ENCODE measurements around the gene GALM. TPM values are rescaled to one million over a fixed set of nuclear protein-coding genes. Genes with fewer than 3 reads are reported as not detected.

GALM gene
- polyA plus RNA-seq, 3 donors, result 3.0 to 3.6 (median 3.1) TPM

DNA sequence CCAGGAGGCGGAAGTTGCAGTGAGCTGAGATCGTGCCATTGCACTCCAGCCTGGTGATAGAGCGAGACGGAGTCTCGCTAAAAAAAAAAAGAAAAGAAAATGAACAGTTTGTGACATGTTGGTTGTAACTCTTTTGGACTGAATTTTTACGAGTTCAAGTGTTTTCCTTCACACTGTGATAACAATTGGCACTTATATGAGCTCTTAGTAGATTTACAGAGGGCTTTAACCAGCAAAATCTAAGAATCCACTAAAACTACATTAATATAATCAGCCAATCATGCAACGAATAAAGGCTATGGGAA, 110.0 kb downstream of the GALM start:
- intact Hi-C loops (cut with micrococcal nuclease), result loop anchor here in 1 of 2 donors (5.0 kb wide), 1 partner anchor 101 kb away; the partner anchor contains the start of genes DHX57 and MORN2

DNA sequence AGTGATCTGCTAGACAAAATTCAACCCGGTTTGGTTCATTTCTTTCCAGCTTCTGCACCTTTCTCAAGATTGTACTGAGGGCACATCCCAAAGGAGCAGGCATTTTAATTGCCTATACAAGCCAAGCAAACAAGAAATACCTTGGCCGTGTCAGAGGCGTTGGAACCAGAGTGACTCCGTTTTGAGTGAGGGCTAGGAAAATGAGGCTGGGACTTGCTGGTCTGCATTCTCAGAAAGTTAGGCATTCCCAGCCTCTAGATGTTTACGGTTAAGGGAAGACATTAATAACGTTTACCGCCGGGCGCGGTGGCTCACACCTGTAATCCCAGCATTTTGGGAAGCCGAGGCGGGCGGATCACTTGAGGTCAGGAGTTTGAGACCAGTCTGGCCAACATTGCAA, 110.6 kb downstream of the GALM start:
- peaks cover 0 to 5% (median 0%) of the 10 kb centered on the region in 7 donors for H3K9me3 Mint-ChIP-seq
- TF ChIP-seq CTCF (IDR thresholded peaks at IDR 0.05), result no peak
- Histone ChIP-seq H3K4me3 (replicated peaks in 1 of 3; ENCODE audit: low read depth in 2 of 3, low read length in 3 of 3) (no peak overlapping the region), H3K27ac (ENCODE audit: low read depth in 1 of 2, low read length in 2 of 2) (no peak overlapping the region), H3K36me3 (replicated peaks in 1 of 2; ENCODE audit: control insufficient read depth in 1 of 2, insufficient read depth in 2 of 2, low read length in 2 of 2) (peaks cover 2 to 13% of the 10 kb centered on the region in 2 donors), H3K79me2 (ENCODE audit: insufficient read depth, low read length) (peaks cover 13% of the 10 kb centered on the region), H3K9me3 (replicated peaks in 1 of 2; ENCODE audit: control insufficient read depth in 1 of 2, insufficient read depth in 1 of 2, low read length in 2 of 2) (no peaks in the 10 kb centered on the region), H3K4me1 (ENCODE audit: control insufficient read depth in 1 of 2, insufficient read depth in 2 of 2, low read length in 2 of 2) (peaks cover 12 to 13% of the 10 kb centered on the region in 2 donors), H3K9ac (ENCODE audit: insufficient read depth, low read length, poor library complexity, severe bottlenecking) (no peak overlapping the region), H2AFZ (ENCODE audit: insufficient read depth, low read depth, low read length, poor library complexity, severe bottlenecking) (no peak overlapping the region), H3K27me3 (ENCODE audit: control insufficient read depth in 2 of 2, insufficient read depth in 2 of 2, low read length in 2 of 2) (peaks cover 0 to 9% of the 10 kb centered on the region in 2 donors), H3K4me2 (replicated peaks; ENCODE audit: extremely low read depth, low read length, poor library complexity, severe bottlenecking) (no peak overlapping the region), H4K20me1 (ENCODE audit: insufficient read depth, low read length) (no peaks in the 10 kb centered on the region)
- H3K27ac Mint-ChIP-seq, result no peak overlapping the region
- 93% methylated on average over 5 of the region's 13 CpGs for WGBS (ENCODE audit: insufficient coverage)
- no peak for DNase-seq
- H3K4me1 Mint-ChIP-seq, result peaks cover 11% of the 10 kb centered on the region
- no peak overlapping the region for H3K4me3 Mint-ChIP-seq
- intact Hi-C loops (cut with micrococcal nuclease), result loop anchor here in 1 of 2 donors (5.0 kb wide), 1 partner anchor 101 kb away; the partner anchor contains the start of genes DHX57 and MORN2
- H3K36me3 Mint-ChIP-seq, result peaks cover 3 to 11% of the 10 kb centered on the region in 2 donors
- peaks cover 14 to 18% (median 16%) of the 10 kb centered on the region in 3 donors for H3K27me3 Mint-ChIP-seq (ENCODE audit: low read depth in 3 of 3)

More for the DNA sequence above, 110.0 kb downstream of the GALM start:
- Histone ChIP-seq H3K27ac (ENCODE audit: low read depth in 1 of 2, low read length in 2 of 2) (no peak overlapping the region), H4K20me1 (ENCODE audit: insufficient read depth, low read length) (no peaks in the 10 kb centered on the region), H3K9me3 (replicated peaks in 1 of 2; ENCODE audit: control insufficient read depth in 1 of 2, insufficient read depth in 1 of 2, low read length in 2 of 2) (no peaks in the 10 kb centered on the region), H3K36me3 (replicated peaks in 1 of 2; ENCODE audit: control insufficient read depth in 1 of 2, insufficient read depth in 2 of 2, low read length in 2 of 2) (peaks cover 0 to 7% of the 10 kb centered on the region in 2 donors), H3K4me2 (replicated peaks; ENCODE audit: extremely low read depth, low read length, poor library complexity, severe bottlenecking) (no peak overlapping the region), H3K9ac (ENCODE audit: insufficient read depth, low read length, poor library complexity, severe bottlenecking) (no peak overlapping the region), H3K27me3 (ENCODE audit: control insufficient read depth in 2 of 2, insufficient read depth in 2 of 2, low read length in 2 of 2) (peaks cover 0 to 9% of the 10 kb centered on the region in 2 donors), H3K4me3 (replicated peaks in 1 of 3; ENCODE audit: low read depth in 2 of 3, low read length in 3 of 3) (no peak overlapping the region), H3K4me1 (ENCODE audit: control insufficient read depth in 1 of 2, insufficient read depth in 2 of 2, low read length in 2 of 2) (peaks cover 12 to 13% of the 10 kb centered on the region in 2 donors), H3K79me2 (ENCODE audit: insufficient read depth, low read length) (peaks cover 13% of the 10 kb centered on the region), H2AFZ (ENCODE audit: insufficient read depth, low read depth, low read length, poor library complexity, severe bottlenecking) (no peak overlapping the region)
- no peak overlapping the region for H3K27ac Mint-ChIP-seq
- H3K36me3 Mint-ChIP-seq, result peaks cover 0 to 6% of the 10 kb centered on the region in 2 donors
- H3K4me3 Mint-ChIP-seq, result no peak overlapping the region
- peaks cover 14 to 18% (median 16%) of the 10 kb centered on the region in 3 donors for H3K27me3 Mint-ChIP-seq (ENCODE audit: low read depth in 3 of 3)
- 100% methylated on average over 1 of the region's 7 CpGs for WGBS (ENCODE audit: insufficient coverage)
- peaks cover 11% of the 10 kb centered on the region for H3K4me1 Mint-ChIP-seq
- H3K9me3 Mint-ChIP-seq, result peaks cover 0 to 5% (median 0%) of the 10 kb centered on the region in 7 donors
- TF ChIP-seq CTCF (IDR thresholded peaks at IDR 0.05), result no peak
- no peak for DNase-seq

Measured in CD14-positive monocyte (primary cell).